Right atrium auricular region (tissue), 2 donors: ENCODE data around the gene GNPDA1. TPM values are rescaled to one million over a fixed set of nuclear protein-coding genes. Genes with fewer than 3 reads are reported as not detected.

ENCODE experiments used
- DNase-seq: peaks from one replicate; pipeline ENCODE4 v3.0.0-alpha.2; 2019; ENCODE audit warnings: low spot score
- H3K27ac ChIP-seq, 2 donors: fragments of 200-600 bp; sonication (generic); 1 replicate in 1 of 2; 2 replicates in 1 of 2; pipeline ENCODE4 v1.5.1; 2016 to 2019
- H3K27me3 ChIP-seq, 2 donors: fragments of 200-600 bp; sonication (generic); one replicate each; pipeline versions ENCODE4 v1.5.1 to v1.6.0; 2017 to 2019
- H3K36me3 ChIP-seq: fragments of 200-600 bp; sonication (generic); one replicate; pipeline ENCODE4 v1.5.1; 2016
- H3K4me1 ChIP-seq, 2 donors: fragments of 200-600 bp; sonication (generic); one replicate each; pipeline versions ENCODE4 v1.5.1 to v1.6.0; 2017 to 2019
- H3K4me3 ChIP-seq, 2 donors: fragments of 200-600 bp; sonication (generic); 1 replicate in 1 of 2; 2 replicates in 1 of 2; pipeline ENCODE4 v1.5.1; 2017 to 2019; ENCODE audit warnings: mild to moderate bottlenecking in 1 of 2, moderate library complexity in 1 of 2
- H3K9me3 ChIP-seq, 2 donors: fragments of 200-600 bp; sonication (generic); one replicate each; pipeline ENCODE4 v1.5.1; 2019
- total RNA-seq, 2 donors: library from RNA; depleted of rRNA; stranded (reverse); fragments of >200 nt; gene quantifications; one replicate each; pipeline ENCODE4 v1.1.0, GENCODE V29; 2016
- TF ChIP-seq, protein P1 (sequence below), 2 donors: fragments of 200-600 bp; sonication (generic); IDR thresholded peaks; one replicate each; pipeline ENCODE4 v1.5.1; 2019; ENCODE audit warnings: antibody characterized with exemption in 2 of 2

GNPDA1 gene
- total RNA-seq, 2 donors from 2014 or later, result 12.4 to 16.8 TPM

DNA sequence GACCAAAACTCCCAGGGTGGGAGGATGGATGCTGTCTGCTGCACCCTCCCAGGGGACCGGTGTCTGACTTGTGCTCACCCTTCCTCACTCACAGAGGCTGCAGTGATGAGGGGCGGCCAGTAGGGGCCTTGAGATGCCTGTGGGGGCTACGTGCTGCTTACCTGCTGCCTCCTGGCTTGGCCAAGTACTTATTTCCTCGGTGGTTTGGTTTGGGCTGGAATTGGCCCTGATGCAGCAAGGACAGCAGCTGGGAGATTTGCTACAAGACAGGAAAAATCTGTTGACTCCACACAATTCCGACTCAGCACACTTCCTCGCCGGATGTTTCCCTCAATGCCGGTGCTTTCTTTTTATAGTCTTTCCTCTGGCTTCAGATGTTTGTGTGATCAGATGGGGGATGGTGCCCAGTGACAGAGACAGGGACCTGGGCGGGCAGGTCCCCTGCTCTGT is 61.5 kb downstream of the GNPDA1 start:
- peaks cover 0 to 15% of the 10 kb centered on the region in 2 donors for H3K4me1 ChIP-seq

More for the DNA sequence above, 61.5 kb downstream of the GNPDA1 start:
- Histone ChIP-seq H3K36me3 (peaks cover 5% of the 10 kb centered on the region), H3K27me3 (no peaks in the 10 kb centered on the region), H3K9me3 (no peaks in the 10 kb centered on the region), H3K4me3 (no peak overlapping the region), H3K27ac (no peak overlapping the region)
- DNase-seq, result no peak
- TF ChIP-seq, protein P1, sequence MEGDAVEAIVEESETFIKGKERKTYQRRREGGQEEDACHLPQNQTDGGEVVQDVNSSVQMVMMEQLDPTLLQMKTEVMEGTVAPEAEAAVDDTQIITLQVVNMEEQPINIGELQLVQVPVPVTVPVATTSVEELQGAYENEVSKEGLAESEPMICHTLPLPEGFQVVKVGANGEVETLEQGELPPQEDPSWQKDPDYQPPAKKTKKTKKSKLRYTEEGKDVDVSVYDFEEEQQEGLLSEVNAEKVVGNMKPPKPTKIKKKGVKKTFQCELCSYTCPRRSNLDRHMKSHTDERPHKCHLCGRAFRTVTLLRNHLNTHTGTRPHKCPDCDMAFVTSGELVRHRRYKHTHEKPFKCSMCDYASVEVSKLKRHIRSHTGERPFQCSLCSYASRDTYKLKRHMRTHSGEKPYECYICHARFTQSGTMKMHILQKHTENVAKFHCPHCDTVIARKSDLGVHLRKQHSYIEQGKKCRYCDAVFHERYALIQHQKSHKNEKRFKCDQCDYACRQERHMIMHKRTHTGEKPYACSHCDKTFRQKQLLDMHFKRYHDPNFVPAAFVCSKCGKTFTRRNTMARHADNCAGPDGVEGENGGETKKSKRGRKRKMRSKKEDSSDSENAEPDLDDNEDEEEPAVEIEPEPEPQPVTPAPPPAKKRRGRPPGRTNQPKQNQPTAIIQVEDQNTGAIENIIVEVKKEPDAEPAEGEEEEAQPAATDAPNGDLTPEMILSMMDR (IDR thresholded peaks at IDR 0.05), result peak in 1 of 2 donors; percentile 40

Other genes starting within 250 kb of the GNPDA1 start
- 10 to 100 TPM; 22.1 to 25.3 TPM for gene PCDH1, start 134.6 kb downstream of the GNPDA1 start, total RNA-seq
- 10 to 100 TPM; 49.5 to 89.1 TPM for gene DELE1, start 89.2 kb downstream of the GNPDA1 start, total RNA-seq
- gene PCDH12, start 54.8 kb downstream of the GNPDA1 start, total RNA-seq, result 1 to 10 TPM; 7.6 to 8.8 TPM
- 10 to 100 TPM; 59.7 to 74.6 TPM for gene RNF14, start 43.9 kb downstream of the GNPDA1 start, total RNA-seq
- gene NDFIP1, start 95.8 kb upstream of the GNPDA1 start, total RNA-seq, result 10 to 100 TPM; 69.3 to 75.0 TPM